ENCODE results near the gene RIMS4.

DNA sequence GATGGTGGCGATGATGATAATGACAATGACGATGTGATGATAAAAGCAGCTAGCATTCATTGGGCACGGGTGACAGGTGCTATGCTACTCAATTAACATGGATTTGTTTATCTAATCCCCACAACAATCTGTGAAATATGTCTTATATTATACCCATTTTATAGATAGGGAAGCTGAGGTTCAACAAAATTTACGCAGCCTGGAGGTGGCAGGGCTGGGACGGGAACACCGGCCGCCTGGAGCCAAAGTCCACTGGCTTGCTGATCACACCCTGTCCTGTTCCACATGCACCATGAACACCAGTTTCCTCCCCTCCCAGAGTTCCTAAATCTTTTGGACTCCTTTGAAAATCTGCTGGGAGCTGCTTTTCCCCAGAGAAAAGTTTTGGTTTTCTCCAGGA lies 23.0 kb downstream of the RIMS4 start:
- TF ChIP-seq, protein P1, sequence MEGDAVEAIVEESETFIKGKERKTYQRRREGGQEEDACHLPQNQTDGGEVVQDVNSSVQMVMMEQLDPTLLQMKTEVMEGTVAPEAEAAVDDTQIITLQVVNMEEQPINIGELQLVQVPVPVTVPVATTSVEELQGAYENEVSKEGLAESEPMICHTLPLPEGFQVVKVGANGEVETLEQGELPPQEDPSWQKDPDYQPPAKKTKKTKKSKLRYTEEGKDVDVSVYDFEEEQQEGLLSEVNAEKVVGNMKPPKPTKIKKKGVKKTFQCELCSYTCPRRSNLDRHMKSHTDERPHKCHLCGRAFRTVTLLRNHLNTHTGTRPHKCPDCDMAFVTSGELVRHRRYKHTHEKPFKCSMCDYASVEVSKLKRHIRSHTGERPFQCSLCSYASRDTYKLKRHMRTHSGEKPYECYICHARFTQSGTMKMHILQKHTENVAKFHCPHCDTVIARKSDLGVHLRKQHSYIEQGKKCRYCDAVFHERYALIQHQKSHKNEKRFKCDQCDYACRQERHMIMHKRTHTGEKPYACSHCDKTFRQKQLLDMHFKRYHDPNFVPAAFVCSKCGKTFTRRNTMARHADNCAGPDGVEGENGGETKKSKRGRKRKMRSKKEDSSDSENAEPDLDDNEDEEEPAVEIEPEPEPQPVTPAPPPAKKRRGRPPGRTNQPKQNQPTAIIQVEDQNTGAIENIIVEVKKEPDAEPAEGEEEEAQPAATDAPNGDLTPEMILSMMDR (IDR thresholded peaks at IDR 0.05; ENCODE audit: low read length) = no peak
- TF ChIP-seq EZH2 (optimal IDR thresholded peaks at IDR 0.05; ENCODE audit: low read depth, low read length) (no peak), EZH2phosphoT487 (IDR thresholded peaks at IDR 0.05; ENCODE audit: low read length) (no peak)

Data from MM.1S (cell line).